IMR-90 (cell line): Measurements from ENCODE around the gene GCN1. TPM values are rescaled to one million over a fixed set of nuclear protein-coding genes. Genes with fewer than 3 reads are reported as not detected.

Source experiments
- ATAC-seq: fragments of 200-7000 bp; cut with Tn5 transposase; 2 replicates; pipeline ENCODE4 v1.9.1; 2020; ENCODE audit warnings: low read depth, mild to moderate bottlenecking, moderate library complexity
- BruUV-seq: library from RNA; stranded (reverse); fragments of 400-500 nt; replicated peaks from 2 replicates; lab custom pipeline; 2021; lab: Mats Ljungman, UMichigan
- CTCF ChIA-PET: fragments of 300-600 bp; formaldehyde crosslinking; extraction: SDS; loops from one replicate; lab custom pipeline; 2021; ENCODE audit warnings: antibody characterized with exemption; lab: Yijun Ruan, JAX
- POLR2A ChIA-PET: fragments of 300-600 bp; sonication (Branson Sonifier 250); formaldehyde crosslinking; loops from one replicate; lab custom pipeline; 2022; ENCODE audit warnings: antibody characterized with exemption; ENCODE audit not compliant: unreplicated experiment; lab: Charles Lee
- DNase-seq: peaks from one replicate; pipeline ENCODE4 v3.0.0; 2013
- H2AFZ ChIP-seq: replicated peaks from 2 replicates; pipeline ENCODE3; 2013; ENCODE audit warnings: low read length, mild to moderate bottlenecking; ENCODE audit not compliant: poor library complexity
- H2AK5ac ChIP-seq: 2 replicates; pipeline ENCODE4 v1.6.1; 2013; ENCODE audit warnings: low read depth, low read length, inconsistent platforms
- H2AK9ac ChIP-seq: replicated peaks from 2 replicates; pipeline ENCODE3; 2013; ENCODE audit warnings: mild to moderate bottlenecking, low read depth, low read length, moderate library complexity; ENCODE audit not compliant: poor library complexity
- H2BK120ac ChIP-seq: 2 replicates; pipeline ENCODE4 v1.6.1; 2013; ENCODE audit warnings: low read depth, low read length, inconsistent platforms
- H2BK15ac ChIP-seq: 3 replicates; pipeline ENCODE4 v1.6.1; 2013; ENCODE audit warnings: low read depth, low read length, inconsistent platforms
- H2BK20ac ChIP-seq: 2 replicates; pipeline ENCODE4 v1.6.1; 2013; ENCODE audit warnings: low read depth, mild to moderate bottlenecking, inconsistent platforms, low read length, moderate library complexity
- H2BK5ac ChIP-seq: 2 replicates; pipeline ENCODE4 v1.6.1; 2013; ENCODE audit warnings: mild to moderate bottlenecking, low read depth, low read length, inconsistent platforms; ENCODE audit not compliant: poor library complexity, severe bottlenecking
- H3K14ac ChIP-seq: replicated peaks from 2 replicates; pipeline ENCODE4 v1.6.1; 2013; ENCODE audit warnings: low read depth, low read length, inconsistent platforms
- H3K18ac ChIP-seq: 2 replicates; pipeline ENCODE4 v1.6.1; 2013; ENCODE audit warnings: low read depth, low read length, control low read depth
- H3K23ac ChIP-seq: 2 replicates; pipeline ENCODE4 v1.6.1; 2013; ENCODE audit warnings: low read depth, low read length, inconsistent platforms
- H3K27ac ChIP-seq: 2 replicates; pipeline ENCODE4 v1.5.1; 2013; ENCODE audit warnings: mild to moderate bottlenecking, control low read depth, low read length; ENCODE audit not compliant: insufficient read depth
- H3K27me3 ChIP-seq: 2 replicates; pipeline ENCODE4 v1.6.1; 2013; ENCODE audit warnings: low read length; ENCODE audit not compliant: control insufficient read depth, insufficient read depth
- H3K36me3 ChIP-seq: 2 replicates; pipeline ENCODE4 v1.6.1; 2013; ENCODE audit warnings: low read length, mixed read lengths; ENCODE audit not compliant: control insufficient read depth, insufficient read depth
- H3K4ac ChIP-seq: 2 replicates; pipeline ENCODE4 v1.6.1; 2013; ENCODE audit warnings: low read depth, low read length, inconsistent platforms
- H3K4me1 ChIP-seq: 2 replicates; pipeline ENCODE4 v1.6.1; 2013; ENCODE audit warnings: low read length, mixed read lengths; ENCODE audit not compliant: control insufficient read depth, insufficient read depth
- H3K4me2 ChIP-seq: 2 replicates; pipeline ENCODE4 v1.6.1; 2013; ENCODE audit warnings: low read depth, mild to moderate bottlenecking, control low read depth, low read length, moderate library complexity
- H3K4me3 ChIP-seq: 2 replicates; pipeline ENCODE4 v1.5.1; 2013; ENCODE audit warnings: low read depth, mild to moderate bottlenecking, control low read depth, low read length, moderate library complexity; ENCODE audit not compliant: insufficient read depth
- H3K56ac ChIP-seq: 2 replicates; pipeline ENCODE4 v1.6.1; 2013; ENCODE audit warnings: low read length, inconsistent platforms; ENCODE audit not compliant: insufficient read depth; ENCODE audit errors: extremely low read depth
- H3K79me1 ChIP-seq, 2 experiments: 2 replicates each; pipeline ENCODE4 v1.6.1; 2013; ENCODE audit warnings: low read length in 2 of 2, inconsistent platforms in 1 of 2, low read depth in 1 of 2
- H3K9ac ChIP-seq: 2 replicates; pipeline ENCODE4 v1.6.1; 2013; ENCODE audit warnings: low read depth, low read length, control low read depth
- H3K9me1 ChIP-seq: 2 replicates; pipeline ENCODE4 v1.6.1; 2013; ENCODE audit warnings: low read length, inconsistent platforms; ENCODE audit not compliant: insufficient read depth
- H3K9me3 ChIP-seq: 2 replicates; pipeline ENCODE4 v1.6.1; 2013; ENCODE audit warnings: low read length; ENCODE audit not compliant: control insufficient read depth, insufficient read depth
- H4K20me1 ChIP-seq: 2 replicates; pipeline ENCODE4 v1.6.1; 2013; ENCODE audit warnings: low read length, inconsistent platforms; ENCODE audit not compliant: insufficient read depth
- H4K5ac ChIP-seq: 2 replicates; pipeline ENCODE4 v1.6.1; 2013; ENCODE audit warnings: mild to moderate bottlenecking, low read depth, low read length, control low read depth
- H4K8ac ChIP-seq, 2 experiments: 2 replicates each; pipeline ENCODE4 v1.6.1; 2013; ENCODE audit warnings: low read depth in 2 of 2, low read length in 2 of 2, control low read depth in 1 of 2, inconsistent platforms in 1 of 2
- H4K91ac ChIP-seq: 2 replicates; pipeline ENCODE4 v1.6.1; 2013; ENCODE audit warnings: low read depth, low read length, inconsistent platforms; ENCODE audit not compliant: insufficient read depth
- SMC3 ChIP-seq: fragments of 150-350 bp; IDR thresholded peaks from 2 replicates; pipeline ENCODE4 v1.6.1; 2016; ENCODE audit warnings: low read depth, mild to moderate bottlenecking, antibody characterized with exemption, low read length, moderate library complexity
- WGBS, 2 experiments: methylation state at CpG; one replicate each; pipeline versions ENCODE4 v1.1.5 to v1.1.7; 2013; ENCODE audit warnings: missing lambda C conversion rate in 2 of 2; ENCODE audit not compliant: insufficient read length in 1 of 2; ENCODE audit errors: extremely low coverage in 2 of 2; 5-methylcytosine and 5-hydroxymethylcytosine counted together
- dilution Hi-C: fragments of 300-500 bp; cut with HindIII; formaldehyde crosslinking; loops from one replicate; pipeline ENCODE4 v1.14.3; 2018; ENCODE audit warnings: low sequenced_read_pairs; ENCODE audit not compliant: unreplicated experiment
- in situ Hi-C: fragments of 300-500 bp; cut with MboI; formaldehyde crosslinking; loops from 3 replicates; pipeline ENCODE4 v1.14.3; 2019; ENCODE audit warnings: low sequenced_read_pairs, inconsistent platforms, mixed read lengths
- intact Hi-C: fragments of 100-400 bp; cut with micrococcal nuclease; formaldehyde crosslinking; loops from 2 replicates; pipeline ENCODE4 v1.10.0; 2022
- polyA plus RNA-seq, 3 experiments: library from polyadenylated mRNA; depleted of rRNA; stranded (reverse); fragments of >200 nt; gene quantifications; 2 replicates each; pipeline ENCODE4 v1.2.3, GENCODE V29; 2012; ENCODE audit warnings: low replicate concordance in 1 of 3
- total RNA-seq: library from RNA; depleted of rRNA; stranded (reverse); fragments of >200 nt; gene quantifications from 2 replicates; pipeline ENCODE4 v1.2.3, GENCODE V29; 2012

Gene GCN1
- total and polyA plus RNA-seq, 2 of the 4 experiments (the other 2 are of a cell fraction): 57.8 to 77.6 TPM

DNA sequence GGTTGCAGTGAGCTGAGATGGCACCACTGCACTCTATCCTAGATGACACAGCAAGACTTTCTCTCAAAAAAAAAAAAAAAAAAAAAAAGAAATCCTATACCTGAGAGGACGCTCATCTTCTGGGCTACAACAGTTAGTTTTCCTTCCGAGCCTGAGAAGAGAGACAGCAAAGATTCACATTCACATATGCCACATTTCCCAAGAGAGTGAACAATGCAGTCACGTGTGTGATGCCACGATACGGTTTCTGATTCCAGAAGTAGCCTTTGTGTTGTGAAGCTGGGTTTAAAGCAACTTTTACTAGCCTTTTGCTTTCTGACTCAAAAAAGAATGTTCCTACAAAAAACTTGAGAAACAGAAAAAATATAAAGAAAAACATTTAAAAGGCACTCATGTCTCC, 19.5 kb downstream of the GCN1 start:
- POLR2A ChIA-PET: no interaction called here

More for the DNA sequence above, 19.5 kb downstream of the GCN1 start:
- no peak overlapping the region for H2BK5ac ChIP-seq
- H4K5ac ChIP-seq: no peak overlapping the region
- H4K20me1 ChIP-seq: peaks cover 9% of the 10 kb centered on the region
- ATAC-seq (no peak), DNase-seq (no peak)
- no peak overlapping the region for H4K91ac ChIP-seq
- peaks cover 27 to 35% of the 10 kb centered on the region in 2 experiments for H3K79me1 ChIP-seq
- no peak overlapping the region for H2BK120ac ChIP-seq
- H3K4ac ChIP-seq: no peak overlapping the region
- H2AFZ ChIP-seq: no peak overlapping the region
- H3K56ac ChIP-seq: no peak overlapping the region
- H3K36me3 ChIP-seq: peaks cover 68% of the 10 kb centered on the region
- dilution Hi-C loops: no loop called here
- no peak overlapping the region for H2AK9ac ChIP-seq
- 0 out of 2 replicates have a peak, but pooled peaks cover 3% of the 10 kb centered on the region for H3K9me1 ChIP-seq
- H3K23ac ChIP-seq: no peak overlapping the region
- no peak overlapping the region for H3K27ac ChIP-seq
- WGBS, 2 experiments: no CpG with 5 or more reads among the region's 5 CpGs
- CTCF ChIA-PET: no interaction called here
- H3K4me2 ChIP-seq: no peak overlapping the region
- H2BK15ac ChIP-seq: no peak overlapping the region
- no peaks in the 10 kb centered on the region for H3K9me3 ChIP-seq
- in situ Hi-C loops: no loop called here
- no peaks in the 10 kb centered on the region for H3K4me1 ChIP-seq
- TF ChIP-seq SMC3: no peak
- H4K8ac ChIP-seq: no peak overlapping the region
- no peak overlapping the region for H3K18ac ChIP-seq
- H3K14ac ChIP-seq: no peak overlapping the region
- no peak overlapping the region for H3K4me3 ChIP-seq
- no peaks in the 10 kb centered on the region for H3K27me3 ChIP-seq
- H2AK5ac ChIP-seq: no peak overlapping the region
- intact Hi-C loops: loop anchor here (5.0 kb wide), 1 partner anchor 33 kb away; no protein-coding TSS in a partner anchor
- no peak overlapping the region for H2BK20ac ChIP-seq
- H3K9ac ChIP-seq: no peak overlapping the region
- no TSS peak for BruUV-seq
